Mucosa of descending colon (tissue), 3 donors: ENCODE data around the gene PET100. TPM values are rescaled to one million over a fixed set of nuclear protein-coding genes. Genes with fewer than 3 reads are reported as not detected.

Experiments used
- ATAC-seq: fragments of 200-7000 bp; cut with Tn5 transposase; one replicate; pipeline ENCODE4 v1.9.1; 2020; ENCODE audit warnings: mild to moderate bottlenecking, moderate library complexity
- DNase-seq, 3 donors: peaks; one replicate each; pipeline ENCODE4 v3.0.0-alpha.2; 2020
- H3K36me3 ChIP-seq: fragments of 200-600 bp; one replicate; pipeline ENCODE4 v1.8.0; 2021; ENCODE audit warnings: low read depth, mild to moderate bottlenecking
- H3K4me1 ChIP-seq: fragments of 200-600 bp; one replicate; pipeline ENCODE4 v1.8.0; 2021; ENCODE audit warnings: low read depth, mild to moderate bottlenecking
- H3K4me3 ChIP-seq: fragments of 200-600 bp; one replicate; pipeline ENCODE4 v1.8.0; 2021; ENCODE audit warnings: mild to moderate bottlenecking
- H3K9me3 ChIP-seq: fragments of 200-600 bp; one replicate; pipeline ENCODE4 v1.8.0; 2021; ENCODE audit warnings: mild to moderate bottlenecking
- CTCF ChIP-seq: fragments of 200-600 bp; IDR thresholded peaks from one replicate; pipeline ENCODE4 v1.8.0; 2022; ENCODE audit warnings: antibody characterized with exemption, mild to moderate bottlenecking
- intact Hi-C, 2 donors: fragments of 100-400 bp; cut with DNase I in 1 of 2; cut with micrococcal nuclease in 1 of 2; formaldehyde crosslinking; loops; one replicate each; pipeline versions ENCODE4 v1.11.0 to v1.11.1; 2022; cut with DNase I, micrococcal nuclease
- total RNA-seq, 3 donors: library from RNA; stranded (reverse); fragmentation: NEBNext Ultra II Directional in 2 of 3; extraction: Animal tissue kit (Norgen Biotek cat#: 25700) in 2 of 3; gene quantifications; one replicate each; pipeline versions ENCODE4 v1.2.1 to v1.2.4, GENCODE V29; 2021 to 2023
- donor health status: DM: no; HTN: no; CAD: no; lungs with moderate emphysema.
- donor health status: DM: no; HTN: no; CAD: no.
- donor health status: DM: no; HTN: yes; CAD: no.

PET100 gene
- total RNA-seq, 3 donors from 2014 or later, result 91.1 to 153 (median 110) TPM

DNA sequence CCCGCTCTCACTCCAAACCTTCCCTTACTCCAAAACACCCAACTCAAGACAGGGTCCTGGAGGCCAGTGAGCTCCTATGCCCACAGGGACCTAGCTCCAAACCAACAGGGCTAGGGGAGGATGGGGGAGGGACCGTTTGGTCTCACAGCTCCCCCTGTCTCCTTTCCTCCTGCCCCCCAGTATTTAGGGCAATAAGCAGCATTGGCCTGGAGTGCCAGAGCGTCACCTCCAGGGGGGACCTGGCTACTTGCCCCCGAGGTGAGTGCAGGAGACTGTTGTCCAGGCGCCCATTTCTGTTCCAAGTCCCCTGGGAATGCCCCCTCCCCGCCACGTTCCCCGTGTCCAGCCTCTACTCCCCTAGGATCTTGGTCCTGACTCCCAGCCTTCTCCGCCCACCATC lies 40.0 kb downstream of the PET100 start:
- no peaks in the 10 kb centered on the region for H3K9me3 ChIP-seq
- intact Hi-C loops, result no loop called here
- no peak for DNase-seq
- no peak for ATAC-seq
- H3K4me3 ChIP-seq, result no peak overlapping the region
- H3K36me3 ChIP-seq, result no peaks in the 10 kb centered on the region
- TF ChIP-seq CTCF, result no peak
- no peaks in the 10 kb centered on the region for H3K4me1 ChIP-seq

DNA sequence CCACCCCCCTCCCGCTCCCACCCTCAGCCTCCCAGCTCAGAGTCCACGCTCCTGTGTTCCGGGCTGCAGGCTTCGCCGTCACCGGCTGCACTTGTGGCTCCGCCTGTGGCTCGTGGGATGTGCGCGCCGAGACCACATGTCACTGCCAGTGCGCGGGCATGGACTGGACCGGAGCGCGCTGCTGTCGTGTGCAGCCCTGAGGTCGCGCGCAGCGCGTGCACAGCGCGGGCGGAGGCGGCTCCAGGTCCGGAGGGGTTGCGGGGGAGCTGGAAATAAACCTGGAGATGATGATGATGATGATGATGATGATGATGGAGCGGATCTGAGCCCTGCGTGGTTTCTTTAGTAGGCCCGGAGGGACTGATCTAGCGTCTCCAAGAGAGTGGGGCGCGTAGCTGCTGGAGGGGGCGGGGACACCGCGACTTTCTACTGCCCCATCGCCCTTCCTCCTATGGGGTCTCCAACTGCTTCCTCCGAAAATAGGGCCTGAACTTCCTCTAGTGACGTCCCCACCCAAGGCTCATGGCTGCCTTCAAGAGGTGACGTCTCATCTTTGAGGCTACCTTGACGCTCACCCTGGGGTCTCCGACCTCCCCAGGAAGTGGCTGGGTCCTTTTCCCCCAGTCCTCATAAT lies 40.7 kb downstream of the PET100 start:
- no peak for DNase-seq
- no peak overlapping the region for H3K4me3 ChIP-seq
- H3K9me3 ChIP-seq, result no peaks in the 10 kb centered on the region
- no peak for TF ChIP-seq CTCF
- intact Hi-C loops, result no loop called here
- peak; percentile 36 for ATAC-seq
- H3K4me1 ChIP-seq, result no peaks in the 10 kb centered on the region
- H3K36me3 ChIP-seq, result no peaks in the 10 kb centered on the region

GRCh38 chr19:7670790-7671189 lies 41.2 kb downstream of the PET100 start:
- Histone ChIP-seq H3K36me3 (no peaks in the 10 kb centered on the region), H3K4me3 (no peak overlapping the region), H3K4me1 (no peaks in the 10 kb centered on the region), H3K9me3 (no peaks in the 10 kb centered on the region)
- DNase-seq, result no peak
- intact Hi-C loops, result no loop called here
- TF ChIP-seq CTCF, result no peak
- ATAC-seq, result no peak

- ATAC-seq, result no peak
- TF ChIP-seq CTCF, result no peak
- intact Hi-C loops, result no loop called here
Measured at GRCh38 chr19:7672522-7672921, 42.9 kb downstream of the PET100 start.

DNA sequence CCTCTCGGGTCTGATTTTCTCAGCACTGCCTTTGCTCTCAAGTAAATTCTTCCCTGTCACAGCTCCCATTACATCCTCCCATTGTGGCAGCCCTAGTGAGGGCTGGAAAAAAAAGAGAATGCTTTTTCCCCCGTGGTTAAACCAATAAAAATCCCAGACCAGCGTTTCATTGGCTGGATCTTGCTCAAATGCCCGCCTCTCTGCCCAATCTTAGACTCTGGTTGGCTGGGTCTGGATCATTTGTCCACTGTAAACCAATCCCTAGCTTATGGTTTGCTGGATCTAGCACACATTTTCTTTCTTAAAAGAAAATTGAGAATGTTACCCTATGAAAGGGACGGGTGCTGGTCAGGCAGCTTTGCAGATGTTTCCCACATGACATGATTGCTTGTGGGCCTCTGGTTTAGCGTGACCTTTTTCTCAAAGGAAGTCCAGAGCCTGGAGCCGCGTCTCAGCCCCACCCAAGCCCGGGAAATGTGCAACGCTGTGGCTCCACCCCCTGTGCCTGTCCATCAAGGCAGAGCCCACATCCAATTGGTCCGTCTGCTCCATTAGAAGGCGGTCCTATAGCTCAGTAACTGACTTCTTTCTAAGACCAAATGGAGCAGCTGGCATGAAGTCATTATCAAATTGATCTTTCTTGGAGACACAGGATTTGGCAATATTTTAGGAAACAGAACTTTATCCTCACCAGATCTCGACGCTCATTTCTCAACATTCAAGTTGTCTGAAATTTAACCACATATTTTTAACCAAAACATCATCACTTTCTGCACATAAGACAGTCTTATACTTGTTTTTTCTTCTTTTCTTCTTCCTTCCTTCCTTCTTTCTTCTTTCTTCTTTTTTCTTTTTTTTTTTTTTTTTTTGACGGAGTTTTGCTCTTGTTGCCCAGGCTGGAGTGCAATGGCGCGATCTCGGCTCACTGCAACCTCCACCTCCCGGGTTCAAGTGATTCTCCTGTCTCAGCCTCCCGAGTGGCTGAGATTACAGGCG lies 44.7 kb downstream of the PET100 start:
- DNase-seq (peak; percentile 76 to 81 (median 80)), ATAC-seq (peak; percentile 93)
- intact Hi-C loops, result no loop called here
- H3K36me3 ChIP-seq, result no peaks in the 10 kb centered on the region
- no peak for TF ChIP-seq CTCF
- H3K4me1 ChIP-seq, result no peaks in the 10 kb centered on the region
- H3K4me3 ChIP-seq, result no peak overlapping the region
- H3K9me3 ChIP-seq, result no peaks in the 10 kb centered on the region

More at GRCh38 chr19:7672522-7672921, 42.9 kb downstream of the PET100 start:
- no peaks in the 10 kb centered on the region for H3K9me3 ChIP-seq
- H3K36me3 ChIP-seq, result no peaks in the 10 kb centered on the region
- no peaks in the 10 kb centered on the region for H3K4me1 ChIP-seq
- DNase-seq, result no peak
- no peak overlapping the region for H3K4me3 ChIP-seq
